Tibial nerve (tissue), 4 donors: ENCODE data around the gene NATD1.

Experiments
- EP300 ChIP-seq, 2 donors: sonication (generic); formaldehyde crosslinking; IDR thresholded peaks; one replicate each; pipeline ENCODE4 v1.6.1; 2017; ENCODE audit warnings: antibody characterized with exemption in 2 of 2, mild to moderate bottlenecking in 1 of 2
- POLR2A ChIP-seq, 2 donors: fragments of 450-650 bp; IDR thresholded peaks; one replicate each; pipeline ENCODE4 v1.6.1; 2017; ENCODE audit warnings: antibody characterized with exemption in 2 of 2, mild to moderate bottlenecking in 2 of 2, moderate library complexity in 2 of 2
- TF ChIP-seq, protein P1 (sequence below), 5 experiments: fragments of 200-600 bp in 3 of 5; fragments of 450-650 bp in 2 of 5; sonication (generic) in 3 of 5; IDR thresholded peaks; one replicate each; pipeline ENCODE4 v1.5.1; 2016 to 2019; ENCODE audit warnings: antibody characterized with exemption in 5 of 5, mild to moderate bottlenecking in 3 of 5, moderate library complexity in 2 of 5

GRCh38 chr17:21243516-21244303 is 9.5 kb downstream of the NATD1 start:
- TF ChIP-seq, protein P1, sequence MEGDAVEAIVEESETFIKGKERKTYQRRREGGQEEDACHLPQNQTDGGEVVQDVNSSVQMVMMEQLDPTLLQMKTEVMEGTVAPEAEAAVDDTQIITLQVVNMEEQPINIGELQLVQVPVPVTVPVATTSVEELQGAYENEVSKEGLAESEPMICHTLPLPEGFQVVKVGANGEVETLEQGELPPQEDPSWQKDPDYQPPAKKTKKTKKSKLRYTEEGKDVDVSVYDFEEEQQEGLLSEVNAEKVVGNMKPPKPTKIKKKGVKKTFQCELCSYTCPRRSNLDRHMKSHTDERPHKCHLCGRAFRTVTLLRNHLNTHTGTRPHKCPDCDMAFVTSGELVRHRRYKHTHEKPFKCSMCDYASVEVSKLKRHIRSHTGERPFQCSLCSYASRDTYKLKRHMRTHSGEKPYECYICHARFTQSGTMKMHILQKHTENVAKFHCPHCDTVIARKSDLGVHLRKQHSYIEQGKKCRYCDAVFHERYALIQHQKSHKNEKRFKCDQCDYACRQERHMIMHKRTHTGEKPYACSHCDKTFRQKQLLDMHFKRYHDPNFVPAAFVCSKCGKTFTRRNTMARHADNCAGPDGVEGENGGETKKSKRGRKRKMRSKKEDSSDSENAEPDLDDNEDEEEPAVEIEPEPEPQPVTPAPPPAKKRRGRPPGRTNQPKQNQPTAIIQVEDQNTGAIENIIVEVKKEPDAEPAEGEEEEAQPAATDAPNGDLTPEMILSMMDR (IDR thresholded peaks at IDR 0.05), result no peak
- TF ChIP-seq POLR2A (IDR thresholded peaks at IDR 0.05), result no peak
- TF ChIP-seq EP300 (IDR thresholded peaks at IDR 0.05), result no peak
